NCI-H446 (cell line): ENCODE results near the gene ZSCAN5B.
A peak's percentile ranks its signal among the peaks of the same experiment; 100 is the strongest.

Experiments used
- DNase-seq, 2 experiments: peaks; one replicate each; lab custom pipeline; 2025; lab: John Stamatoyannopoulos, UW

ZSCAN5B gene

DNA sequence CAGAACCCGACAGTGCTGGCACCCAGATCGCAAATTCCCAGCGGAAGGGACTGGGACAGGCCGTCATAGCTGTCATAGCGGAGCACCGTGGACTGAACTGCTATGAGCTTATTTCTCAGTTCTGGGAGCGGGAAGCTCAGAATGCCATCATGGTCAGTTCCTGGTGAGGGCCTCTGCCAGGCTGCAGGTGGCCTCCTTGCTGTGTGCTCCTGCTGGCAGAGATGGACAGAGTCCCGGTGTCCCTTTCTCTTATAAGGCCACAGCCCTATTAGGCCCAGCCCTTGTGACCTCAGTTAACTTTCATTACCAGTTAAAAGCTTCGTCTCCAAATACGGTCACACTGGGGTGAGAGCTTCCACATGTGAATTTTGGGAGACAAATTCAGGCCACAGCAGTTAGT lies 51.9 kb downstream of the ZSCAN5B start:
- no peak for DNase-seq

DNA sequence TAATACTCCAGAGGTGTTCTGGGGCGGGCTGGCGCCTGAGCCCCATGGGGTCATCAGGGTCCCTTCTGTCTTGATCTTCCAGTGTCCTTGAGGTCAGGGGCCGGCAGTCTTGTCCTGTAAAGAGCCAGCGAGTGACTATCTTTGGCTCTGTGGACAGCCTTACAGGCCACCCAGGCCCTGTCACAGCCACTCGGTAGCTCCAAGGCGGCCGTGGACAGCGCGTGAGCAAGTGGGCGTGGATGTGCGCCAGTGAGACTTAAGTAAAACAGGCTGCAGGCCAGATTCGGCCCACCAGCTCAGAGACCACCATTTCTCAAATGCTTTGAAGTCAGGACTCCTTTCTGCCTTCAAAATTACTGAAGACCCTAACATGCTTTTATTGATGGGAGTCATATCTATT lies 52.8 kb downstream of the ZSCAN5B start:
- DNase-seq, result no peak

DNA sequence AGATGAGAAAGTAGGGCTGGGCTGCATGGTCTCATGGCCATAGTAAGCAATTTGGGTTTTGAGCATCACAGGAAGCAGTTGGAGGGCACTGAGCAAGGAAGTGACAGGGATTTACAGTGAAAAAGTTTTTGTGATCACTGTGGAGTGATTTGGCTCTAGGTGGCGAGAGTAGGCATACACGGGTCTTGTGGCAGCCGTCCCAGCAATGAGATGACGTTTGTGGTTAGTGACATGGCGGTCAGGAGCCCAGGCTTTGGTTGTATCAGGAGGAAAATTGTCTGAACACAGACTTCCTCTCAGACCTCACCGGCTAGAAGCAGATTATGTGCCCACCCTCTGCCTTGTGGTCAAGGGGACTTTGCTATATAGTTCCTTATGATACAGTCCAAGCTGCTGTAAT lies 53.2 kb downstream of the ZSCAN5B start:
- no peak for DNase-seq

DNA sequence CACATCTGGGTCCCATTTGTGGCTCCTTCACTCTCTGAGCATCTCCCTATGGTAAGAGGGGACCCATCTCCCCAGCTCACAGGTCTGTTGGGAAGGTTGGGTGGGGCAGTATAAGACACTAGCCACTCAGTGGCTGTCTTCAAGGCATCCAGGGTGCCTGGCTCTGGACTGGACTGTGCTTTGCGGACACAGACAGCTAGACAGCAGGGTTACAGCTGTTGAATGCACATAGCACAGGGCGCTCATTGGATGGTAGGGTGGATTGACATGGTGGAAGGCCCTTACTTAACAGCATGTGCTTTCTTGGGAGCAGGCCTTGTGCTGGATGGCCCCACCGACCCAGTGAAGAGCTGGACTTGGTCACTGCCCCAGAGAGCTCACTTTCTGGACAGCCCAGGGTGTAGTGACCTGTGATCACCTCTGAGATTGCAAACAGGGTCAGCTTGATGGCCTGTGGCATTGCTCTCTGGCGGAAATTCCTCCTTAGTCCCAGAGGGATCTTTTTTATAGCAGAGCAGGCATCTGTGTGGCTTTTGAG lies 54.6 kb downstream of the ZSCAN5B start:
- no peak for DNase-seq

DNA sequence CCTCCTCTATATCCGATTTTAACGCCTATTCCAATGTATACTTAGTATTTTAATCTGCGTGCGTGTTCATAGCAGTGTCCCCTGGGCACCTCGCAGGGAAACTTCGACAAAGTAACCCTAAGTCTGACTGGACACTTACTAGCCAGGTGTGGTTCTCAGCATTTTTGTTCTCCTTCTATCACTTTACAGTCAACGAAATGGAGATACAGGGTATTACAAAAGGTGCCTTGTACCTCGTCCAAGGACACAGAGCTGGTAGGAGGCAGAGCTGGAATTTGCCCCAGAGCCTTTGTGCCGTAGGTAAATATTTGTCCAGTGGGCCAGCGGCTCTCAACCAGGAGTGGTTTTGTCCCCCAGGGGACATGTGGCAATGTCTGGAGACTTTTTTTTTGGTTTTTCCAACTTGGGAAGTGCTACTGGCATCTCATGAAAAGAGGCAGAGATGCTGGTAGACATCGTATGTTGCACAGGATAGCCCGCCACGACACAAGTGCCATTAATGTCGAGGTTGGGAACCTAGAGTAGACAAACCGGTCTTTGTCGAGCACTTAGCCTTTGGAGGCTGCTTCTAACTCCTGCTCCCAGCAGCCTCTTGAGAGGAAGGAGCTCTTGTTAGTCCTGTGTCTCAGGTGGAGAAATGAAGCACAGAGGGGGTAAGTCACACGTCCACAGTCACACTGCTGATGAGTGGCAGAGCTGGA lies 55.3 kb downstream of the ZSCAN5B start:
- no peak for DNase-seq

DNA sequence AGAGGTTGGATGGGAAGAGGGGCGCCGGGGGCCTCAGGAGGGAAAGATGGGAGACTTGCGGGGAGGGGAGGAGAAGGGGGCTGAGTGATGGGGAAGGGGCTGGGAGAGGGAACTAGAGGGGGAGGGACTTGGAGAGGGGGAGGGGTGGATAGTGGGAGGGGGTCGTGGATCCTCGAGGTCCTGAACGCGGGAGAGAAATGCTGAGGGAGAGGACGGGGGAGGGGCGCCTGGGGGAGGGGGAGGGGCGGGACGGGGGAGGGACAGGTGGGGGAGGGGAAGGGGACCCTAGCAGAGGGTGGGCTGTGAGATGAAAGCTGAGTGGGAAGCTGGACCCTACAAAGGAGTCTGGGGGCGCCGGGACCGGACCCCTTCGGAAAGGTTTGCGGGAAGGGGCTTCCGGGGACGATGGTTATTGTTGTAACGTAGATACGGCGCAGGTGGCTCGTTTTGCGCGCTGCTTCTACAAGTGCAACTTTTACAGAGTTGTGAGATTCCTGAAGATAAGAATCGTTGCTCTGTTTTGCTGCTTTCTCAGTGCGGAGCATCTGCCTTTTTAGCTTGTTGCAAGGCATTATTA lies 56.1 kb downstream of the ZSCAN5B start:
- DNase-seq, result no peak

DNA sequence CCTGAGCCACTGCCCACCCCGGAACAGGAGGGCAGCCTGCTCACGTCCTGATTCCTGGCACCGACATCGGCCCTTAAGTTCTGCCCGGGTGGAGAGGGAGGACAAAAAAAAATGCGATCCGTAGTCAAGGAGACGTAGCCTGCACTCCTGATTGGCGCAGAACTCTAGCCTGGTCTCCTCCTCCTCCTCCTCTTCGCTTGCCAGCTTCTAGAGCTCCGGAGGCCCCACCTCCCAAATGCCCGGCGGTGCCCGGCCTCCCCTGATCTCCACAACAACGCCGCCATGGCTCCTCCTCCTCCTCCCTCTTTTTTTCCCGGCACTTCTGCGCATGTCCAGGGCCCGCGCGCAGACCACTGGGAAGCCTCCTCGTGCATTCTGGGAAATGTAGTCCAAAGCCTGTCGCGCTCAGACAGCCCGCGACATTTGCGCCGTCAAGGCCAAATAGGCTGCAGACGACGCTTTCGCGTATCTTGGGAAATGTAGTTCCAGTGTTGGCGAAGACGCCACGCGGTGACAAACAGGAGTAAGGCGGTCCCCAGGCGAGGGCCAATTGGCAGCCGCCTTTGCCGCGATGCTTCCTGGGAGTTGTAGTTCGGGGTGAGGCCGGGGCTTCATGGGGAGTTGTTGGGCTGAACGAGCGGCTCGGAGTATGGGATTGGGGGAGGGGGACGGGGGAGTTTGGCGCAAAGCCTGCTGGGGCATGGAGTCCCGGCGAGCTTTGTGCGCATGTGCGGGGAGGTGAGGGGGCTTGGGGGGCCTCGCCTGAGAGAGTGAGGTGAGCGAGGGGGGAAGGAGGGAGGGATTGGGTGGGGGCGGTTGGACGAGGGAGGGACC lies 56.8 kb downstream of the ZSCAN5B start, which contains the start of gene ZNF444:
Gene ZNF444 (plus strand): TSS at position 705 of the 834 bp plus-strand sequence. CDS start 5,625 bp downstream, outside the sequence.
- DNase-seq, result peak; percentile 100

DNA sequence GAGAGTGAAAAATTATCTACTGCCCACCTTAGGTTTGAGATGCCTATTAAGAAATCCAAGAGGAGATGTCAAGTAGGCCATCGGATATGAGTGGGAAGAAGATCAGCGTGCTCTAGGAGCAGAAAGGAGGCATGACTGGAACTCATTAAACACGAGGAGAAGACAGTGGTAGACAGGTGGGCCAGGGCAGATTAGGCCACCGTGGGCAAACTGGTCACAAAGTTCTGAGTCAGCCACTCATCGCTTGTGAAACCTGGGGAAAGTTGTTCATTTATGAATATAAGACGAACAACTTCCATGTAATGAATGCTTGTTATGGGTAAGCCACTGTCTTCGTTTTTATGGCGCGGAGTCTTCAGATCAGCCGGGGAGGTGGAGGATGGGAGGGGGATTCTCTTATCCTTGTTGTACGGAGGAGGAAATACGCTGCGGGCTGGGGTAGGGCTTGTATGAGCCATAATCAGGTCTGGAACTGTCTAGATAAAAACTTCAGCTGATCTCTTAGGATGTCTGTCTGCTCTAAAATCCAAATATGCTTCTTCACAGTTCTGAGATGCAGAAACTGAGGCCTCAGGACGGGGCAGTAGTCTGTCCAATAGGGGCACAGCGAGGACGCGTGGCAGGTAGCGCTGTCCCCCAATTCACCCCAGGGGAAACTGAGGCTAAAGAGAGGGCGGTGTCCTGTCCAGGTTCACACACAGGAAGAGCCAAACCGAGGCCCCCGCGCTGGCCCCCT lies 57.6 kb downstream of the ZSCAN5B start:
- DNase-seq, result no peak
